Mesendoderm (in vitro differentiated cells): ENCODE data around the gene DYSF.

ENCODE experiments used
- DNase-seq: peaks from one replicate; pipeline ENCODE4 v3.0.0; 2013
- H2AK5ac ChIP-seq: 2 replicates; pipeline ENCODE4 v1.6.1; 2013; ENCODE audit warnings: low read length, inconsistent platforms
- H2BK120ac ChIP-seq: 2 replicates; pipeline ENCODE4 v1.6.1; 2013; ENCODE audit warnings: low read depth, mild to moderate bottlenecking, low read length, moderate library complexity, mixed read lengths
- H2BK15ac ChIP-seq: replicated peaks from 2 replicates; pipeline ENCODE4 v1.6.1; 2013; ENCODE audit warnings: low read depth, mild to moderate bottlenecking, moderate library complexity
- H2BK5ac ChIP-seq: 2 replicates; pipeline ENCODE4 v1.6.1; 2013; ENCODE audit warnings: low read length, inconsistent platforms
- H3K18ac ChIP-seq: 2 replicates; pipeline ENCODE4 v1.6.1; 2013; ENCODE audit warnings: mild to moderate bottlenecking, low read length, mixed read lengths
- H3K23ac ChIP-seq: one replicate; pipeline ENCODE4 v1.6.1; 2013; ENCODE audit warnings: low read length
- H3K27ac ChIP-seq: 2 replicates; pipeline ENCODE4 v1.5.1; 2013; ENCODE audit warnings: low read depth, mild to moderate bottlenecking, inconsistent platforms, low read length, moderate library complexity
- H3K27me3 ChIP-seq: 2 replicates; pipeline ENCODE4 v1.6.1; 2013; ENCODE audit warnings: low read length, control low read depth, mild to moderate bottlenecking, inconsistent platforms; ENCODE audit not compliant: insufficient read depth, poor library complexity
- H3K36me3 ChIP-seq: 2 replicates; pipeline ENCODE4 v1.6.1; 2013; ENCODE audit warnings: low read length, inconsistent platforms; ENCODE audit not compliant: control insufficient read depth, insufficient read depth
- H3K4ac ChIP-seq: one replicate; pipeline ENCODE4 v1.6.1; 2013; ENCODE audit warnings: low read depth, mild to moderate bottlenecking, low read length, moderate library complexity
- H3K4me1 ChIP-seq: 2 replicates; pipeline ENCODE4 v1.6.1; 2013; ENCODE audit warnings: low read depth, low read length, inconsistent platforms; ENCODE audit not compliant: control insufficient read depth
- H3K4me2 ChIP-seq: 2 replicates; pipeline ENCODE4 v1.6.1; 2013; ENCODE audit warnings: low read length
- H3K4me3 ChIP-seq: 2 replicates; pipeline ENCODE4 v1.5.1; 2013; ENCODE audit warnings: mild to moderate bottlenecking, low read length
- H3K56ac ChIP-seq: one replicate; pipeline ENCODE4 v1.6.1; 2013; ENCODE audit warnings: low read length
- H3K79me1 ChIP-seq: 2 replicates; pipeline ENCODE4 v1.6.1; 2013; ENCODE audit warnings: low read length, inconsistent platforms
- H3K79me2 ChIP-seq: 2 replicates; pipeline ENCODE4 v1.6.1; 2013; ENCODE audit warnings: mild to moderate bottlenecking, low read length; ENCODE audit not compliant: control insufficient read depth, insufficient read depth
- H3K9ac ChIP-seq: 2 replicates; pipeline ENCODE4 v1.6.1; 2013; ENCODE audit warnings: low read length, inconsistent platforms
- H4K5ac ChIP-seq: one replicate; pipeline ENCODE4 v1.6.1; 2013; ENCODE audit warnings: low read length
- H4K8ac ChIP-seq: one replicate; pipeline ENCODE4 v1.6.1; 2013; ENCODE audit warnings: low read depth, mild to moderate bottlenecking, control low read depth, low read length, moderate library complexity
- WGBS: extraction: QIAGEN DNeasy Blood & Tissue Kit; methylation state at CpG from one replicate; pipeline ENCODE4 v1.1.7; 2013; ENCODE audit warnings: low lambda C conversion rate, missing lambda C conversion rate; ENCODE audit not compliant: insufficient coverage; ENCODE audit errors: extremely low coverage; 5-methylcytosine and 5-hydroxymethylcytosine counted together

DYSF gene

GRCh38 chr2:71545572-71546274 is 92.4 kb downstream of the DYSF start:
- H3K27ac ChIP-seq, result no peak overlapping the region
- no peaks in the 10 kb centered on the region for H3K79me2 ChIP-seq
- no peak overlapping the region for H4K8ac ChIP-seq
- H3K56ac ChIP-seq, result no peak overlapping the region
- H2BK120ac ChIP-seq, result no peak overlapping the region
- no peak overlapping the region for H3K18ac ChIP-seq
- H3K4me2 ChIP-seq, result no peak overlapping the region
- no peaks in the 10 kb centered on the region for H3K4me1 ChIP-seq
- H3K9ac ChIP-seq, result no peak overlapping the region
- peak; percentile 83 for DNase-seq
- no peak overlapping the region for H2BK5ac ChIP-seq
- no peaks in the 10 kb centered on the region for H3K36me3 ChIP-seq
- no peaks in the 10 kb centered on the region for H3K79me1 ChIP-seq
- H3K23ac ChIP-seq, result no peak overlapping the region
- no peak overlapping the region for H4K5ac ChIP-seq
- H2BK15ac ChIP-seq, result no peak overlapping the region
- no peak overlapping the region for H3K4ac ChIP-seq
- H3K4me3 ChIP-seq, result no peak overlapping the region
- no peaks in the 10 kb centered on the region for H3K27me3 ChIP-seq
- no peak overlapping the region for H2AK5ac ChIP-seq
- WGBS, result no CpG with 5 or more reads among the region's 22 CpGs

- Histone ChIP-seq H3K27ac (no peak overlapping the region), H3K79me1 (no peaks in the 10 kb centered on the region), H3K79me2 (no peaks in the 10 kb centered on the region), H3K23ac (no peak overlapping the region), H2BK5ac (no peak overlapping the region), H2AK5ac (no peak overlapping the region), H3K36me3 (no peaks in the 10 kb centered on the region), H3K4me1 (no peaks in the 10 kb centered on the region), H3K9ac (no peak overlapping the region), H3K56ac (no peak overlapping the region), H3K4ac (no peak overlapping the region), H2BK15ac (no peak overlapping the region), H3K18ac (no peak overlapping the region), H4K5ac (no peak overlapping the region), H2BK120ac (no peak overlapping the region), H3K4me3 (no peak overlapping the region), H3K4me2 (no peak overlapping the region), H3K27me3 (no peaks in the 10 kb centered on the region), H4K8ac (no peak overlapping the region)
- DNase-seq, result no peak
- WGBS, result no CpG with 5 or more reads among the region's 3 CpGs
These were observed 92.9 kb downstream of the DYSF start for GRCh38 chr2:71546275-71546638.

- H3K27me3 ChIP-seq, result no peaks in the 10 kb centered on the region
These were observed 93.5 kb downstream of the DYSF start for GRCh38 chr2:71546777-71547281.

GRCh38 chr2:71547616-71548285 is 94.4 kb downstream of the DYSF start:
- no peak overlapping the region for H2BK15ac ChIP-seq
- no peak overlapping the region for H3K4me3 ChIP-seq
- H3K79me1 ChIP-seq, result no peaks in the 10 kb centered on the region
- no peak overlapping the region for H3K18ac ChIP-seq
- no peak overlapping the region for H3K56ac ChIP-seq
- H2BK120ac ChIP-seq, result no peak overlapping the region
- no peaks in the 10 kb centered on the region for H3K36me3 ChIP-seq
- no peak overlapping the region for H4K8ac ChIP-seq
- no peak overlapping the region for H3K27ac ChIP-seq
- H2AK5ac ChIP-seq, result no peak overlapping the region
- H3K4me1 ChIP-seq, result no peaks in the 10 kb centered on the region
- H3K23ac ChIP-seq, result no peak overlapping the region
- no peak overlapping the region for H4K5ac ChIP-seq
- no peak for DNase-seq
- H3K27me3 ChIP-seq, result no peaks in the 10 kb centered on the region
- no peak overlapping the region for H3K4ac ChIP-seq
- no CpG with 5 or more reads among the region's 13 CpGs for WGBS
- no peak overlapping the region for H3K9ac ChIP-seq
- no peak overlapping the region for H3K4me2 ChIP-seq
- no peak overlapping the region for H2BK5ac ChIP-seq
- no peaks in the 10 kb centered on the region for H3K79me2 ChIP-seq

More at GRCh38 chr2:71546777-71547281, 93.5 kb downstream of the DYSF start:
- Histone ChIP-seq H4K8ac (no peak overlapping the region), H3K4me3 (no peak overlapping the region), H3K4me2 (no peak overlapping the region), H3K56ac (no peak overlapping the region), H2BK120ac (no peak overlapping the region), H3K79me2 (no peaks in the 10 kb centered on the region), H3K36me3 (no peaks in the 10 kb centered on the region), H3K4me1 (no peaks in the 10 kb centered on the region), H3K27ac (no peak overlapping the region), H3K4ac (no peak overlapping the region), H3K79me1 (no peaks in the 10 kb centered on the region), H3K23ac (no peak overlapping the region), H2BK15ac (no peak overlapping the region), H3K9ac (no peak overlapping the region), H2BK5ac (no peak overlapping the region), H2AK5ac (no peak overlapping the region), H4K5ac (no peak overlapping the region), H3K18ac (no peak overlapping the region)
- WGBS, result no CpG with 5 or more reads among the region's 14 CpGs
- DNase-seq, result no peak

GRCh38 chr2:71548646-71549425 is 95.5 kb downstream of the DYSF start:
- no peak overlapping the region for H3K56ac ChIP-seq
- H2AK5ac ChIP-seq, result no peak overlapping the region
- H4K5ac ChIP-seq, result no peak overlapping the region
- H3K18ac ChIP-seq, result no peak overlapping the region
- no peak overlapping the region for H3K9ac ChIP-seq
- H4K8ac ChIP-seq, result no peak overlapping the region
- no peaks in the 10 kb centered on the region for H3K27me3 ChIP-seq
- no peaks in the 10 kb centered on the region for H3K36me3 ChIP-seq
- no peak overlapping the region for H3K23ac ChIP-seq
- H3K4me2 ChIP-seq, result no peak overlapping the region
- no peak overlapping the region for H2BK15ac ChIP-seq
- no peak overlapping the region for H3K4ac ChIP-seq
- no peak overlapping the region for H3K27ac ChIP-seq
- H3K4me1 ChIP-seq, result no peaks in the 10 kb centered on the region
- no CpG with 5 or more reads among the region's 21 CpGs for WGBS
- no peak overlapping the region for H3K4me3 ChIP-seq
- H2BK120ac ChIP-seq, result no peak overlapping the region
- H3K79me2 ChIP-seq, result no peaks in the 10 kb centered on the region
- DNase-seq, result peak; percentile 77
- no peak overlapping the region for H2BK5ac ChIP-seq
- no peaks in the 10 kb centered on the region for H3K79me1 ChIP-seq
